ENCODE data around the gene CDON. TPM values are rescaled to one million over a fixed set of nuclear protein-coding genes. Genes with fewer than 3 reads are reported as not detected.

Gene CDON
- total RNA-seq, 1 experiment from 2014 or later = 17.2 TPM

- Histone ChIP-seq H4K91ac (ENCODE audit: insufficient read length, low read depth, low read length) (no peak overlapping the region), H2BK20ac (ENCODE audit: low read depth, low read length, poor library complexity, severe bottlenecking) (no peak overlapping the region), H2BK15ac (ENCODE audit: low read depth, low read length) (no peak overlapping the region), H2AFZ (ENCODE audit: low read length) (no peak overlapping the region), H3K14ac (ENCODE audit: insufficient read depth, low read length) (no peak overlapping the region), H3K56ac (ENCODE audit: insufficient read length, low read depth, low read length) (no peak overlapping the region), H3K4me1 (ENCODE audit: insufficient read depth, low read length) (peaks cover 4% of the 10 kb centered on the region; the same call in 1 of the 2 replicates), H3K23me2 (ENCODE audit: insufficient read length, low read depth, low read length, poor library complexity, severe bottlenecking) (no peaks in the 10 kb centered on the region), H4K5ac (ENCODE audit: insufficient read length, low read depth, low read length) (no peak overlapping the region), H3K9me3 (ENCODE audit: control insufficient read depth, low read depth, low read length) (no peaks in the 10 kb centered on the region), H3T11ph (ENCODE audit: low read length) (no peak overlapping the region), H2BK5ac (ENCODE audit: insufficient read length, low read length) (no peak overlapping the region), H2BK12ac (ENCODE audit: insufficient read length, low read depth, low read length) (no peak overlapping the region), H4K8ac (replicated peaks; ENCODE audit: insufficient read length, low read depth, low read length) (no peak overlapping the region), H3K27me3 (ENCODE audit: insufficient read depth, low read length) (no peaks in the 10 kb centered on the region), H3K4ac (ENCODE audit: low read depth, low read length) (no peak overlapping the region), H2BK120ac (ENCODE audit: low read depth, low read length, poor library complexity, severe bottlenecking) (no peak overlapping the region), H3K9ac (ENCODE audit: extremely low read depth, insufficient read length, low read length) (no peak overlapping the region), H2AK5ac (ENCODE audit: insufficient read length, low read length) (no peak overlapping the region), H3K23ac (ENCODE audit: insufficient read length, low read depth, low read length) (no peak overlapping the region), H3K27ac (ENCODE audit: insufficient read length, low read depth, low read length) (no peak overlapping the region), H3K4me2 (ENCODE audit: insufficient read depth, insufficient read length, low read length) (no peak overlapping the region), H3K79me2 (ENCODE audit: insufficient read depth, low read length) (no peaks in the 10 kb centered on the region), H3K79me1 (ENCODE audit: insufficient read depth, low read depth, low read length, poor library complexity, severe bottlenecking) (no peaks in the 10 kb centered on the region), H3K18ac (ENCODE audit: insufficient read length, low read depth, low read length) (no peak overlapping the region), H4K20me1 (ENCODE audit: control insufficient read depth, insufficient read depth, insufficient read length) (no peaks in the 10 kb centered on the region)
- Mint-ChIP-seq H3K9me3 (no peaks in the 10 kb centered on the region), H3K27ac (no peak overlapping the region), H3K36me3 (ENCODE audit: insufficient read depth in 1 of 3, low read depth in 3 of 3) (no peaks in the 10 kb centered on the region), H3K4me3 (no peak overlapping the region), H3K4me1 (peaks cover 20 to 25% of the 10 kb centered on the region in 2 experiments), H3K27me3 (ENCODE audit: low read depth) (no peaks in the 10 kb centered on the region)
- no peak for TF ChIP-seq CTCF (conservative IDR thresholded peaks at IDR 0.05)
- no CpG with 5 or more reads among the region's 3 CpGs for WGBS (ENCODE audit: extremely low coverage, insufficient read length, low lambda C conversion rate)
- no peak for DNase-seq
Observed at GRCh38 chr11:125977333-125977732, 85.3 kb downstream of the CDON start.

Data from H9 (cell line).